Measurements from ENCODE around the gene NUP42. TPM values are rescaled to one million over a fixed set of nuclear protein-coding genes. Genes with fewer than 3 reads are reported as not detected.

The NUP42 gene
- total and polyA plus RNA-seq, 10 donors: 37.1 to 51.9 (median 43.7) TPM

GRCh38 chr7:23211589-23211988 lies 29.7 kb downstream of the NUP42 start:
- Histone ChIP-seq H3K9me3 (no peaks in the 10 kb centered on the region), H3K36me3 (no peaks in the 10 kb centered on the region), H3K27me3 (replicated peaks in 1 of 7) (peaks cover 0 to 12% (median 0%) of the 10 kb centered on the region in 7 donors), H3K4me1 (peaks cover 0 to 24% (median 0%) of the 10 kb centered on the region in 6 donors), H3K27ac (no peak overlapping the region), H3K4me3 (no peak overlapping the region)
- TF ChIP-seq CTCF (IDR thresholded peaks at IDR 0.05 in 8 of 11, conservative IDR thresholded peaks at IDR 0.05 in 3 of 11) (no peak), POLR2AphosphoS5 (IDR thresholded peaks at IDR 0.05) (no peak), POLR2A (IDR thresholded peaks at IDR 0.05) (no peak)
- WGBS, 5 donors: 76 to 89% (median 82%) methylated on average over 11 of the region's 11 CpGs
- intact Hi-C loops (cut with DNase I; ENCODE audit: low total_unique reads): no loop called here
- no peak for DNase-seq

GRCh38 chr7:23212395-23212794 lies 30.5 kb downstream of the NUP42 start:
- DNase-seq: no peak
- H3K27me3 ChIP-seq (replicated peaks in 1 of 7): peaks cover 0 to 12% (median 0%) of the 10 kb centered on the region in 7 donors
- no peaks in the 10 kb centered on the region for H3K36me3 ChIP-seq
- no peaks in the 10 kb centered on the region for H3K9me3 ChIP-seq
- H3K27ac ChIP-seq: no peak overlapping the region
- WGBS, 5 donors: 83 to 95% (median 91%) methylated on average over 2 of the region's 2 CpGs
- H3K4me3 ChIP-seq: no peak overlapping the region
- intact Hi-C loops (cut with DNase I; ENCODE audit: low total_unique reads): no loop called here
- peaks cover 0 to 20% (median 0%) of the 10 kb centered on the region in 6 donors for H3K4me1 ChIP-seq
- no peak for TF ChIP-seq POLR2A (IDR thresholded peaks at IDR 0.05)
- TF ChIP-seq POLR2AphosphoS5 (IDR thresholded peaks at IDR 0.05): no peak
- TF ChIP-seq CTCF (IDR thresholded peaks at IDR 0.05 in 8 of 11, conservative IDR thresholded peaks at IDR 0.05 in 3 of 11): no peak

- 66 to 75% (median 73%) methylated on average over 4 of the region's 4 CpGs for WGBS, 5 donors
- Histone ChIP-seq H3K9me3 (no peaks in the 10 kb centered on the region), H3K4me3 (no peak overlapping the region), H3K27ac (no peak overlapping the region), H3K36me3 (no peaks in the 10 kb centered on the region), H3K4me1 (peaks cover 0 to 17% (median 0%) of the 10 kb centered on the region in 6 donors), H3K27me3 (replicated peaks in 1 of 7) (peaks cover 0 to 12% (median 0%) of the 10 kb centered on the region in 7 donors)
- intact Hi-C loops (cut with DNase I; ENCODE audit: low total_unique reads): no loop called here
- no peak for TF ChIP-seq POLR2A (IDR thresholded peaks at IDR 0.05)
- TF ChIP-seq CTCF (IDR thresholded peaks at IDR 0.05 in 8 of 11, conservative IDR thresholded peaks at IDR 0.05 in 3 of 11): no peak
- TF ChIP-seq POLR2AphosphoS5 (IDR thresholded peaks at IDR 0.05): no peak
- no peak for DNase-seq
Measured at GRCh38 chr7:23212841-23213240, 31.0 kb downstream of the NUP42 start.

- Histone ChIP-seq H3K36me3 (no peaks in the 10 kb centered on the region), H3K4me3 (no peak overlapping the region), H3K27me3 (replicated peaks in 1 of 7) (peaks cover 0 to 9% (median 0%) of the 10 kb centered on the region in 7 donors), H3K4me1 (peaks cover 0 to 9% (median 0%) of the 10 kb centered on the region in 6 donors), H3K9me3 (no peaks in the 10 kb centered on the region), H3K27ac (no peak overlapping the region)
- 93 to 97% (median 96%) methylated on average over 9 to 11 of the region's 11 CpGs for WGBS, 5 donors
- no peak for DNase-seq
- no peak for TF ChIP-seq CTCF (IDR thresholded peaks at IDR 0.05 in 8 of 11, conservative IDR thresholded peaks at IDR 0.05 in 3 of 11)
- TF ChIP-seq POLR2A (IDR thresholded peaks at IDR 0.05): no peak
- TF ChIP-seq POLR2AphosphoS5 (IDR thresholded peaks at IDR 0.05): no peak
- intact Hi-C loops (cut with DNase I; ENCODE audit: low total_unique reads): no loop called here
Measured at GRCh38 chr7:23213755-23214154, 31.9 kb downstream of the NUP42 start.

Measured in spleen (tissue), 11 donors.